ENCODE data around the gene EPC1. TPM values are rescaled to one million over a fixed set of nuclear protein-coding genes. Genes with fewer than 3 reads are reported as not detected.

EPC1 gene
- total and polyA plus RNA-seq, 2 donors (not counting 1 experiment from before 2014, with no cell fraction given): 22.7 to 28.1 TPM

- Histone ChIP-seq H2AFZ (ENCODE audit: low read length) (no peak overlapping the region), H3K4me2 (ENCODE audit: extremely low read depth, insufficient read depth, low read length) (no peak overlapping the region), H3K79me2 (ENCODE audit: control insufficient read depth, insufficient read depth, low read length) (peaks cover 39% of the 10 kb centered on the region), H3K36me3 (ENCODE audit: control insufficient read depth, insufficient read depth, low read length) (no peaks in the 10 kb centered on the region), H3K9ac (ENCODE audit: insufficient read depth, low read length) (no peak overlapping the region), H3K4me1 (ENCODE audit: control insufficient read depth, extremely low read depth, insufficient read depth, low read length) (peaks cover 2% of the 10 kb centered on the region), H3K9me3 (ENCODE audit: control insufficient read depth, insufficient read depth, low read depth, low read length) (no peaks in the 10 kb centered on the region), H4K20me1 (ENCODE audit: control insufficient read depth, extremely low read depth, insufficient read depth, low read length) (no peaks in the 10 kb centered on the region), H3K4me3 (replicated peaks in 1 of 4; ENCODE audit: control extremely low read depth in 1 of 4, insufficient read depth in 1 of 4, low read depth in 3 of 4, low read length in 4 of 4) (no peak overlapping the region), H3K27me3 (ENCODE audit: control insufficient read depth, insufficient read depth, low read length) (no peaks in the 10 kb centered on the region), H3K27ac (ENCODE audit: insufficient read depth, low read length) (no peak overlapping the region)
- TF ChIP-seq CTCF (conservative IDR thresholded peaks at IDR 0.05 in 1 of 2, IDR thresholded peaks at IDR 0.05 in 1 of 2; ENCODE audit: low read depth in 1 of 2, low read length in 2 of 2): no peak
- no peak for TF ChIP-seq EZH2 (IDR thresholded peaks at IDR 0.05; ENCODE audit: low read length, missing control alignments)
- no peak for DNase-seq (ENCODE audit: low read depth in 2 of 2)
Observed at GRCh38 chr10:32373031-32373430, 26.1 kb upstream of the EPC1 start.

- H3K27ac ChIP-seq (ENCODE audit: insufficient read depth, low read length): no peak overlapping the region
- H4K20me1 ChIP-seq (ENCODE audit: control insufficient read depth, extremely low read depth, insufficient read depth, low read length): no peaks in the 10 kb centered on the region
- DNase-seq (ENCODE audit: low read depth in 2 of 2): no peak
- TF ChIP-seq CTCF (conservative IDR thresholded peaks at IDR 0.05 in 1 of 2, IDR thresholded peaks at IDR 0.05 in 1 of 2; ENCODE audit: low read depth in 1 of 2, low read length in 2 of 2): no peak
- TF ChIP-seq EZH2 (IDR thresholded peaks at IDR 0.05; ENCODE audit: low read length, missing control alignments): no peak
- H3K4me3 ChIP-seq (replicated peaks in 1 of 4; ENCODE audit: control extremely low read depth in 1 of 4, insufficient read depth in 1 of 4, low read depth in 3 of 4, low read length in 4 of 4): no peak overlapping the region
- no peaks in the 10 kb centered on the region for H3K27me3 ChIP-seq (ENCODE audit: control insufficient read depth, insufficient read depth, low read length)
- no peak overlapping the region for H2AFZ ChIP-seq (ENCODE audit: low read length)
- H3K4me2 ChIP-seq (ENCODE audit: extremely low read depth, insufficient read depth, low read length): no peak overlapping the region
- no peaks in the 10 kb centered on the region for H3K36me3 ChIP-seq (ENCODE audit: control insufficient read depth, insufficient read depth, low read length)
- H3K4me1 ChIP-seq (ENCODE audit: control insufficient read depth, extremely low read depth, insufficient read depth, low read length): peaks cover 2% of the 10 kb centered on the region
- peaks cover 33% of the 10 kb centered on the region for H3K79me2 ChIP-seq (ENCODE audit: control insufficient read depth, insufficient read depth, low read length)
- no peak overlapping the region for H3K9ac ChIP-seq (ENCODE audit: insufficient read depth, low read length)
- no peaks in the 10 kb centered on the region for H3K9me3 ChIP-seq (ENCODE audit: control insufficient read depth, insufficient read depth, low read depth, low read length)
Observed at GRCh38 chr10:32372000-32372875, 25.3 kb upstream of the EPC1 start.

GRCh38 chr10:32371101-32371500, 24.1 kb upstream of the EPC1 start:
- H3K36me3 ChIP-seq (ENCODE audit: control insufficient read depth, insufficient read depth, low read length): no peaks in the 10 kb centered on the region
- no peak overlapping the region for H3K4me2 ChIP-seq (ENCODE audit: extremely low read depth, insufficient read depth, low read length)
- no peak overlapping the region for H2AFZ ChIP-seq (ENCODE audit: low read length)
- H4K20me1 ChIP-seq (ENCODE audit: control insufficient read depth, extremely low read depth, insufficient read depth, low read length): no peaks in the 10 kb centered on the region
- H3K27ac ChIP-seq (ENCODE audit: insufficient read depth, low read length): no peak overlapping the region
- TF ChIP-seq EZH2 (IDR thresholded peaks at IDR 0.05; ENCODE audit: low read length, missing control alignments): no peak
- H3K9ac ChIP-seq (ENCODE audit: insufficient read depth, low read length): no peak overlapping the region
- H3K27me3 ChIP-seq (ENCODE audit: control insufficient read depth, insufficient read depth, low read length): no peaks in the 10 kb centered on the region
- H3K9me3 ChIP-seq (ENCODE audit: control insufficient read depth, insufficient read depth, low read depth, low read length): no peaks in the 10 kb centered on the region
- peaks cover 2% of the 10 kb centered on the region for H3K4me1 ChIP-seq (ENCODE audit: control insufficient read depth, extremely low read depth, insufficient read depth, low read length)
- H3K4me3 ChIP-seq (replicated peaks in 1 of 4; ENCODE audit: control extremely low read depth in 1 of 4, insufficient read depth in 1 of 4, low read depth in 3 of 4, low read length in 4 of 4): no peak overlapping the region
- H3K79me2 ChIP-seq (ENCODE audit: control insufficient read depth, insufficient read depth, low read length): peaks cover 24% of the 10 kb centered on the region
- no peak for DNase-seq (ENCODE audit: low read depth in 2 of 2)
